Esophagus squamous epithelium (tissue), 4 donors: ENCODE data around the gene SHKBP1.

ENCODE experiments used
- POLR2A ChIP-seq, 4 donors: fragments of 450-650 bp; IDR thresholded peaks; one replicate each; pipeline ENCODE4 v1.6.1; 2017; ENCODE audit warnings: antibody characterized with exemption in 4 of 4, mild to moderate bottlenecking in 4 of 4, moderate library complexity in 3 of 4
- TF ChIP-seq, protein P1 (sequence below), 6 experiments: fragments of 450-650 bp in 4 of 6; fragments of 200-600 bp in 2 of 6; sonication (generic) in 2 of 6; IDR thresholded peaks; one replicate each; pipeline ENCODE4 v1.5.1; 2016 to 2019; ENCODE audit warnings: antibody characterized with exemption in 6 of 6, mild to moderate bottlenecking in 4 of 6, moderate library complexity in 4 of 6

GRCh38 chr19:40640744-40641143 lies 64.1 kb downstream of the SHKBP1 start:
- TF ChIP-seq, protein P1, sequence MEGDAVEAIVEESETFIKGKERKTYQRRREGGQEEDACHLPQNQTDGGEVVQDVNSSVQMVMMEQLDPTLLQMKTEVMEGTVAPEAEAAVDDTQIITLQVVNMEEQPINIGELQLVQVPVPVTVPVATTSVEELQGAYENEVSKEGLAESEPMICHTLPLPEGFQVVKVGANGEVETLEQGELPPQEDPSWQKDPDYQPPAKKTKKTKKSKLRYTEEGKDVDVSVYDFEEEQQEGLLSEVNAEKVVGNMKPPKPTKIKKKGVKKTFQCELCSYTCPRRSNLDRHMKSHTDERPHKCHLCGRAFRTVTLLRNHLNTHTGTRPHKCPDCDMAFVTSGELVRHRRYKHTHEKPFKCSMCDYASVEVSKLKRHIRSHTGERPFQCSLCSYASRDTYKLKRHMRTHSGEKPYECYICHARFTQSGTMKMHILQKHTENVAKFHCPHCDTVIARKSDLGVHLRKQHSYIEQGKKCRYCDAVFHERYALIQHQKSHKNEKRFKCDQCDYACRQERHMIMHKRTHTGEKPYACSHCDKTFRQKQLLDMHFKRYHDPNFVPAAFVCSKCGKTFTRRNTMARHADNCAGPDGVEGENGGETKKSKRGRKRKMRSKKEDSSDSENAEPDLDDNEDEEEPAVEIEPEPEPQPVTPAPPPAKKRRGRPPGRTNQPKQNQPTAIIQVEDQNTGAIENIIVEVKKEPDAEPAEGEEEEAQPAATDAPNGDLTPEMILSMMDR (IDR thresholded peaks at IDR 0.05), result no peak
- no peak for TF ChIP-seq POLR2A (IDR thresholded peaks at IDR 0.05)
